Measurements from ENCODE around the gene DEAF1.

DEAF1 gene

DNA sequence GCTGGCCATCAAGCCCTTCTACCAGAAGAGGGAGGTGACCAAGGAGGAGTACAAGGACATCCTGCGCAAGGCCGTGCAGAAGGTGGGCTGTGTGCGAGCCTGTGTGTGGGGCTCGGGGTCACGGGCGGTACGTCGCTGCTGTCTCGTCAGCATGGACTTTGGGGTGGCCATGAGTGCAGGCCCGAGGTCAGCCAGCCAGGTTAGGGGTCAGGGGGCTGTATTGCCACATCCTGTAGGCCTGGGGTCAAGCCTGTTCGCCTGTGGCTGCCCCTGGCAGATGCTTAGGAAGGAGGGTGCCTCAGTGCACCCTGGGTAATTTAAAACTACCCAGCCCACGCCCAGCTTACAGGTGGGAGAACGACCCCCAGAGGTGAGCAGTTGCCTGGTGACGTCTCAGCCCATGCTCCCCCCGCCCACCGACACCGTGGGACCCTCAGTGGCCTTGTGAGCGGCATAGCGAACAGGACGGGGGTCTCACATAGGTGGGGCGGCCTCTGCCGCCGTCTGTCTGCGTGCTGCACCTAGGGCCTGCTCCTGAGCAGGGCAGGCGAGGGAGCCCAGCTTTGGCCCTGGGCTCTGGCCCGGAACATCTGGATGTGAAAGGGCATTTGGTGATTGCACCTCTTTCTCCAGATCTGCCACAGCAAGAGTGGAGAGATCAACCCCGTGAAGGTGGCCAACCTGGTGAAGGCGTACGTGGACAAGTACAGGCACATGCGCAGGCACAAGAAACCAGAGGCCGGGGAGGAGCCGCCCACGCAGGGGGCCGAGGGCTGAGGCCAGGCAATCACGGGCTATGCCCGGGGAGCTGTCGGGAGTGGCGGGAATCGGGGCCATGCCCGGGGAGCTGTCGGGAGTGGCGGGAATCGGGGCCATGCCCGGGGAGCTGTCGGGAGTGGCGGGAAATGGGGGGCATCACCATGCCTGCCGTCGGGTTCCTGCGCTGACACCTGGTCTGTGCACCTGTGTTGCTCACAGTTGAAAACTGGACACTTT lies 83.7 kb downstream of the DEAF1 start:
- DNase-seq = no peak

DNA sequence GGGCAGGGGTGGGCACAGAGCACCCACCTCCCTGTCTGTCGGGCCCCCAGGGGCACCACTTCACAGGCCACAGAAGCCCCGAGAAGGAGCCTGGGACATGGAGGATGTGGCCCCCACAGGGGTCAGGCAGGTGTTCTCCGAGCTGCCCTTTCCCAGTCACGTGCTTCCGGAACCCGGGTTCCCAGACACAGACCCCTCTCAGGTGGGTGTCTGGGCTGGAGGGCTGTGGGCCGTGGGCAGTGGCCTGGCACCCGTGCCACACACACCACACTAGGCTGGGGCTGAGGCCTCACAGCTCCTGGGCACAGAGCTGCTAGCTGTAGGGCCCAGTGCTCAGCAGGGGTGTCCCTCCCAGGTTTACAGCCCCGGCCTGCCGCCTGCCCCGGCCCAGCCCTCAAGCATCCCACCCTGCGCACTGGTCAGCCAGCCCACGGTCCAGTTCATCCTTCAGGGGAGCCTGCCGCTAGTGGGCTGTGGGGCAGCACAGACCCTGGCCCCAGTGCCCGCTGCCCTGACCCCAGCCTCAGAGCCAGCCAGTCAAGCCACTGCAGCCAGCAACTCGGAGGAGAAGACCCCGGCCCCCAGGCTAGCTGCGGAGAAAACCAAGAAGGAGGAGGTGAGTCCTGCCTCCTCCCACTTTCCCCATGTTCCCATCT lies 84.7 kb downstream of the DEAF1 start:
- no peak for DNase-seq

DNA sequence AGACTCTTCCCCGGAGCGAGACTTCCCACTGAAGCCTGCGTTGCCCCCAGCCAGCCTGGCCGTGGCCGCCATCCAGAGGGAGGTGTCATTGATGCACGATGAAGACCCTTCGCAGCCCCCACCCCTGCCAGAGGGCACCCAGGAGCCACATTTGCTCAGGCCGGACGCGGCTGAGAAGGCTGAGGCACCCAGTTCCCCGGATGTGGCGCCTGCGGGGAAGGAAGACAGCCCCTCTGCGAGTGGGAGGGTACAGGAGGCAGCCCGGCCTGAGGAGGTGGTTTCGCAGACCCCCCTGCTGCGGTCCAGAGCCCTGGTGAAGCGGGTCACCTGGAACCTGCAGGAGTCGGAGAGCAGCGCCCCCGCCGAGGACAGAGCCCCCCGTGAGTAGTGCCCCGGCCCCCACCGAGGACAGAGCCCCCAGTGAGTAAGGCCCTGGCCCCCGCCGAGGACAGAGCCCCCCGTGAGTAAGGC lies 85.6 kb downstream of the DEAF1 start:
- no peak for DNase-seq

DNA sequence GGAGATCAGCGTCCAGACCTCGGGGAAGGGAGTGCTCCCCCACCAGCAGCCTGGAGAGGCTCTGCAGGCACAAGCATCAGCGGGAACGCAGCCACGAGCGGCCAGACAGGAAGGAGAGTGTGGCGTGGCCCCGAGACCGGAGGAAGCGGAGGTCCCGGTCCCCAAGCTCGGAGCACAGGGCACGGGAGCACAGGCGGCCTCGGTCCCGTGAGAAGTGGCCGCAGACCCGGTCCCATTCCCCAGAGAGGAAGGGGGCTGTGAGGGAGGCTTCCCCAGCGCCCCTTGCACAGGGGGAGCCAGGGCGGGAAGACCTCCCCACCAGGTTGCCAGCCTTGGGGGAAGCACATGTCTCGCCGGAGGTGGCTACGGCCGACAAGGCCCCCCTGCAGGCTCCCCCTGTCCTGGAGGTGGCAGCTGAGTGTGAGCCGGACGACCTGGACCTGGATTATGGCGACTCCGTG lies 86.2 kb downstream of the DEAF1 start:
- DNase-seq = no peak

DNA sequence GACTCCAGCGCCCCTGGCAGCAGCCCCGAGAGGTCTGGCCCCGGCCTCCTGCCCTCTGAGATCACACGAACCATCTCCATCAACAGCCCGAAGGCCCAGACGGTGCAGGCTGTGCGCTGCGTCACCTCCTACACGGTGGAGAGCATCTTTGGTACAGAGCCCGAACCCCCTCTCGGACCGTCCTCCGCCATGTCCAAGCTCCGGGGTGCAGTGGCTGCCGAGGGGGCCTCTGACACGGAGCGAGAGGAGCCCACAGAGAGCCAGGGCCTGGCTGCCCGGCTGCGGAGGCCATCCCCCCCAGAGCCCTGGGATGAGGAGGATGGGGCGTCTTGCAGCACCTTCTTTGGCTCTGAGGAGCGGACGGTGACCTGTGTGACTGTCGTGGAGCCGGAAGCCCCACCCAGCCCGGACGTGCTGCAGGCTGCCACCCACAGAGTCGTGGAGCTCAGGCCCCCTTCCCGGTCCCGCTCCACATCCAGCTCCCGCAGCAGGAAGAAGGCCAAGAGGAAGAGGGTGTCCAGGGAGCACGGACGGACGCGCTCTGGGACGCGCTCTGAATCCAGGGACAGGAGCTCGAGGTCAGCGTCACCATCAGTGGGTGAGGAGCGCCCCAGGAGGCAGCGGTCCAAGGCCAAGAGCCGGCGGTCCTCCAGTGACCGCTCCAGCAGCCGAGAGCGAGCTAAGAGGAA lies 86.9 kb downstream of the DEAF1 start:
- DNase-seq = no peak

DNA sequence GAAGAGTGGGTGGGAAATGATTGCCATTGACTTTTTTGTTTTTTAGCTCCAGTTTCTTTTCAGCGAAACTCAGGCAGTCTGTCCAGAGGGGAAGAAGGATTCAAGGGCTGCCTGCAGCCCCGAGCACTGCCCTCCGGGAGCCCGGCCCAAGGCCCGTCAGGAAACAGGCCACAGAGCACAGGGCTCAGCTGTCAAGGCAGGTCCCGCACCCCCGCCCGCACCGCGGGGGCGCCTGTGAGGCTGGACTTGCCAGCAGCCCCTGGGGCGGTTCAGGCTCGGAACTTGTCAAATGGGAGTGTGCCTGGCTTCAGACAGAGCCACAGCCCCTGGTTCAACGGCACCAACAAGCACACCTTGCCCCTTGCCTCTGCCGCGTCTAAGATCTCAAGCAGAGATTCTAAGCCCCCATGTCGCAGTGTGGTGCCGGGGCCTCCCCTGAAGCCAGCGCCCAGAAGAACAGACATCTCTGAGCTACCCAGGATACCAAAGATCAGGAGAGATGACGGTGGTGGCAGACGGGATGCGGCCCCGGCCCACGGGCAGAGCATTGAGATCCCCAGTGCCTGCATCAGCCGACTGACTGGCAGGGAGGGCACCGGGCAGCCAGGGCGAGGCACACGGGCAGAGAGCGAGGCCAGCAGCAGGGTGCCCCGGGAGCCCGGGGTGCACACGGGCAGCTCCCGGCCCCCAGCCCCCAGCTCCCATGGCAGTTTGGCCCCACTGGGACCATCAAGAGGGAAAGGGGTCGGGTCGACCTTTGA lies 87.8 kb downstream of the DEAF1 start:
- no peak for DNase-seq

DNA sequence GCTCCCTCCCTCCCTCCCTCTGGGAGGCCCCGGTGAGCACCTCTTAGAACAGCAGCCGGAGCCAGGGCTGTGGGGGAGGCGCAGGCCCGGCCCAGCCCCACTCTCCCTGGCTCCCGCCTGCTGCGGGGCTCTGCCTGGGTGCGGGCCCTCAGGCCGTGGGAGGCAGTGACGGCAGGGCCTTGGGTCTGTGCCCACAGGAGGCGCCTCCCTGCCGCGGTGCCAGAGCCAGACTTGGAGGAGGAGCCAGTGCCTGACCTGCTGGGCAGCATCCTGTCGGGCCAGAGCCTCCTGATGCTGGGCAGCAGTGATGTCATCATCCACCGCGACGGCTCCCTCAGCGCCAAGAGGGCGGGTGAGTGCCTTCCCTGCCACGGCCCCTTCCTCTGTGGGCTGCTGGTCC lies 88.8 kb downstream of the DEAF1 start:
- DNase-seq = no peak

DNA sequence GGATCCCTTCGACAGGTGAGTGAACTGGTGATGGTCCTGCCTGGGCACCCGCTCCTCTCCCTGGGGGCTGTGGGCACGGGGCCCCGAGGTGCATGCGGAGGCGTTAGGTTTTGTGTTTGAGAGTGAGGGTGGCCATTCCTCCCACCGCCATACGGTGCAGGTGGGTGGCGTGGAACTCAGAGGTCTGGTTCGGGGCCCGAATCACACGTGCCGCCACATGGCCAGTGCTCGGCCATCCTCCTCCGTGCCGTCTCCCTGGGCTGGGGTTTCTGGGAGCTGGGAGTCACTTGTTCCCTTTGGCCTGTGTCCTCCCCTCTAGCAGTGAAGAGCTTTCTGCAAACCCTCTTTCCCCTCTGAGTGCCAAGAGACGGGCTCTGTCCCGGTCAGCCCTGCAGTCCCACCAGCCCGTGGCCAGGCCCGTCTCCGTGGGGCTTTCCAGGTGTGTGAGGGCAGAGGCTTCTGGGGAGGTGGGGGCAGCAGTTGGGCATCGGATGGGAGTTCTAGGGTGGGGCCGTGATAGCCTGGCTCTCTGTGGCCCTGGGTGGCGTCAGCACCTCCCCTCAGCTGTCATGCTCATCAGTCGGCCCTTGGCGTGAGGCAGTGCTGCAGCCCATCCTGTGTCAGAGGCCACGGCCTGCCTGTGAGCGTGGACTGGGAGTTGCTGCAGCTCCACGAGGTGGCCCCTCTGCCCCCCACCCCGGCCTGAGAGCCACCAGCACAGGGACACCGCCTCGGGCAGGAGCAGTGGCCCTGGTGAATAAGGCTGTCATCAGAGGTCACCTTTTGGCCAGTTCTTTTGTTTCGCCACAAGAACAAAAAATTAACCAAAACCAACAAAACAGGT lies 89.5 kb downstream of the DEAF1 start:
- no peak for DNase-seq

DNA sequence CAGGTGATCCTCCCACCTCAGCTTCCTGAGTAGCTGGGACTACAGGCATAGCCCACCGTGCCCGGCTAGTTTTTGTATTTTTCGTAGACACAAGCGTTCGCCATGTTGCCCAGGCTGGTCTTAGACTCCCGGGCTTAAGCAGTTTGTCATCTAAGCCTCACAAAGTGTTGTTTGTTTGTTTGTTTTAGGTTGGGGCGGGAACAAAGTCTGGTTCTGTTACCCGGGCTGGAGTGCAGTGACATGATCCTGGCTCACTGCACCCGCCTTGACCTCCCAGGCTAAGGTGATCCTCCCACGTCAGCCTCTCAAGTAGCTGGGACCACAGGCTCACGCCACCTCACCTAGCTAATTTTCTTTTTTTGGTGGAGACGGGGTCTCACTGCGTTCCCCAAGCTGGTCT lies 91.9 kb downstream of the DEAF1 start:
- DNase-seq = no peak

DNA sequence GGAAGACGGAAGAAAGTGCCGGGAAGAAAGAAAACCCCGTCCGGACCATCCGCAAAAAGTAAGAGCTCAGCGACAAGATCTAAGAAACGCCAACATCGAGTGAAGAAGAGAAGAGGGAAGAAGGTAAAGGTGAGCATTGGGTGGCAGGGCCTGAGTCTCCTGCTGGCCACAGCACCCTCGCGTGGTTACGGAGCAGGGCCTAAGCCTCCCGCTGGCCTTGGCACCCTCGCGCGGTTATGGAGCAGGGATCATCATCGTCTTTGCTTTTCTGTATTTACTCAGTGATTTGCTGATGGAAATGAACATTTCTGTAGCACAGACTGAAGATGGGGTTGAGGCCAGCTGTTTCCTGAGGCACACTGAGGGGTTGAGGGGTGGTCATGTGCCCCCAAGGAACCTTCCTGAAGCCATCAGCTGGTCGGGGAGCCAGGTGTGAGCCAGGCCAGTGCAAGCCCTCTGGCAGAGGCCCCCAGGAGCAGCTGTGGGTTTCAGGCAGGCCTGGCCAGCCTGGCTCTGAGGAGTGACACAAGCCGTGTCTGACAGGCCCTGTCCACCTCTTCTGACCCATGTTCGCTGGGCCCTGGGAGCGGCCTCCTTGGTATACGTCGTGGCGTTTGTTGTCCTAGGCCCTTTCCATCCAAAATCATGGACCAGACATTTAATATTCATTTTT lies 93.3 kb downstream of the DEAF1 start:
- DNase-seq = no peak

DNA sequence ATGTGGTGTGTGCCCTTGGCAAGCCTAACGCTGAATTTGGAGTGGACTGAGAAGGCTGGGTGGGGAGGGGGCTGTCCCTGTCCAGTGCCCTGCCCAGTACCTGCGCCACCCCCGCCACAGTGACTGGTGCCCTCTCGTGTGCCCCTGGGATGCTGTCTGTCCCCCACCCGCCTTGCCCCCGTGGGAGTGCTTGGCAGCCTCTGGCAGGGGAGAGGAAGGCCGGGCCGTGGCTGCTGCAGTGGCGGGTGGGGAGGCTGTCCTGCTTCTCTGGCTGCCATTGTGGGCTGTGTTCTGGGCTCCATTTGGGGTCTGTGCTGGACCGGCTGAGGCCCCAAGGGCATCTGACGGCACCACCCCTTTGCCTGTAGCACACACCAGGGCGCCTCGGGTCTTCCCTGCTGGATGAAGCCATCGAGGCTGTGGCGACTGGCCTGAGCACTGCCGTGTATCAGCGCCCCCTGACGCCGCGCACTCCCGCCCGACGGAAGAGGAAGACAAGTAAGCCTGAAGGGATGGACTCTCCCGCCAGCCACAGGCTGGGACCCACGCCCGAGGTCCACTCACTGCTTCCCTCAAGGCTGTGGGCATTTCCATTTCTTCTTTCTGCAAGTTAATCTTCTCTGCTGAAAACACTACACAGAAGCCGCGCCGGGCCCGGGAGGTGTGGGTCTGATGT lies 96.9 kb downstream of the DEAF1 start:
- no peak for DNase-seq

DNA sequence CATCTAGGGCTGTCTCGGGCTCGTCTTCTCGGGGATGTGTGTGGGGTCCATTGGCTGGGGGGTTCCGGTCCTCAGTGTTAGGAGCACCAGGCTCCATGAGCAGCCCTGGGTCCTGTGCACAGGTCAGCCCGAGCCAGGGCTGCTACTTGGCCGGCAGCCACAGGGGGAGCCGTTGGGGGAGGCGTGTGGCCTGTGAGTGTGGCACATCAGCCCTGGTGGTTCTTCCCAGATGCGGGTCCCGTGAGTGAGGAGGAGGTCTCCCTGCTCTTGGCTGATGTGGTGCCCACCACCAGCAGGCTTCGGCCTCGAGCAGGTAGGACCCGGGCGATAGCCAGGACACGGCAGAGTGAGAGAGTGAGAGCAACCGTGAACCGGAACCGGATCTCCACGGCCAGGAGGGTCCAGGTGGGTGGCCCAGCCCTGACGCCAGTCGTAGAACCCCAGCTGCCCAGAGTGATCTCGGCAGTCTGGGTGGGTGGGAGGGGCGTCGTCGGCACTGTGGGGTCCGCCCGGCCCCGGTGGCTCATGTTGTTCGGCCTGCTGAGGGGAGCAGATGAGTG lies 97.8 kb downstream of the DEAF1 start:
- no peak for DNase-seq

DNA sequence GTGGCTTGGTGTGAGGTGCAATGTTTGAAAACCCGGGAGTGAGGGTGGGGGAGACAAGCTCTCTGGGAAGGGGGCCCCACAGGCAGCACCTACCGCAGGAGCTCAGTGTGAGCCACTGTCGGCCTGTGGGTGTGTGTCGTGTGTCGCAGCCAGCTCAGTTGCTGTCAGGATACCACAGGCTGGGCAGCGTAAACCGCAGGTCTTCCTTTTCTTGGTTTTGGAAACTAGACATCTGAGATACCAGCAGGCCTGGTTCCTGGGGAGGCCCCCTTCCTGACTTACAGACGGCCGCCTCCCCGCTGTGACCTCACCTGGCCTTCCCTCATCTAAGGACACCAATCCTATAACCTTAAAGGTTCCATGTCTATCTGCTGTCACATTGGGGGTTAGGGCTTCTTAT lies 98.6 kb downstream of the DEAF1 start:
- DNase-seq = no peak

DNA sequence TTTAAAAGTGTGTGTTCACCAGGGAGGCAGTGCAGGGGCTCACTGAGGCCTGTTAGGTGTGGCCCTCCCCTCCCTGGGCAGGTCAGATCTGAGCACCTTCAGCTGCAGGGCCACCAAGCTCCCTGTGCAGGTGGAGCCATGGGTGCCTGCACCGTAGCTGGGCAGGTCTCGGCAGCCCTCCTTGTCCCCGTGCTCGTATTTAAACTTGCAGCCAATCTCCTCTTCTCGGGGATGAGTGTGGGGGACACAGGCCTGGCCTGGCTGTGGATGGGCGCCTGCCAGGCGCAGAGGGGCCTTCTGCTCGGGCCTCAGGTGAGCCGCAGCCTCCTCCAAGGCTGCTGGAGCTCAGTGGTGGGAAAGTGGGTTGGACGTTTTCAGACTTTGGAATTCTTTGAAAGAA lies 99.6 kb downstream of the DEAF1 start:
- no peak for DNase-seq
